HG02970 (cell line): ENCODE results near the gene TACC3.

Experiments used
- ATAC-seq: cut with Tn5 transposase; IDR thresholded peaks from one replicate; pipeline ENCODE4 v1.9.1; 2021; ENCODE audit warnings: mild to moderate bottlenecking, moderate library complexity, moderate number of reproducible peaks; ENCODE audit not compliant: unreplicated experiment, low FRiP score

TACC3 gene

DNA sequence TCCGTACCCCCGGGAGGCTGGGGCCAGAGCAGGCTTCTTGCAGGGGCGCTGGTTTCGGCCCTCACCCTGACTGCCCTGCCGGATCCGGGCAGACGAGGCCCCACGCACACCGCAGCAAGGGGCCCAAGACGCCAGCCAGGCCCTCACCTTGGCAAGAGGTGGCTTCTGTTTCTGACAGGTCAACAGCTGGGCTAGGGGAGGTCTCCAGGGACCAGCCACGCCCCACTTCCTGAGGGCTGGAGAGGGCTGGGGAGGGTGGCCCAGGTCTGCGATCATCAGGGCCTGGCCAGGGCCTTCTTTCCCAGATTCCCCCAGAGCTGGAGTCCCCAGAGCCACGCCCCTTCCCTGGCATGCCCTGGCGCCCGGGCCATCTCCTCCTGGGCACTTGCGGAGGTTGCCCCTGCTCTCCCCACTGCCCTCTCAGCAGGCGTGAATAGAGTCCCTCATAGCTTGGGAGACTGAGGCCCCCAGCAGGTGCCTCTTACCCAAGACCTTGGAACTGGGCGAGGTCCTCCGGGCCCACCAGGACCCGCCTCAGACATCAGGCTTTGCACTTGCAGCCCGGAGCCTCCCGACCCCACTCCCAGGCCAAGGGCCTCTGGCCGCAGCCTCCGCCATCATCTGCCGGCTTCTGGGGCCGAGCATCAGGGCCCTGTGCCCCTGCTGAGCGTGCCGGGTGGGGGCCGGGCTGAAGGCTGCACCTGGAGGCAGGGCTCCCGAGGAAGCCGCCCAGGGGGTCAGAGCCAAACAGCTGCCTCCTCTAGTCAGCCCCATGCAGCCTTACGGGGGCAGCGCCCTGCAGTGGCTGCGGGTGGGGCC is 65.4 kb downstream of the TACC3 start:
- no peak for ATAC-seq

- no peak for ATAC-seq
Observed at GRCh38 chr4:1787411-1788077, 66.2 kb downstream of the TACC3 start.

DNA sequence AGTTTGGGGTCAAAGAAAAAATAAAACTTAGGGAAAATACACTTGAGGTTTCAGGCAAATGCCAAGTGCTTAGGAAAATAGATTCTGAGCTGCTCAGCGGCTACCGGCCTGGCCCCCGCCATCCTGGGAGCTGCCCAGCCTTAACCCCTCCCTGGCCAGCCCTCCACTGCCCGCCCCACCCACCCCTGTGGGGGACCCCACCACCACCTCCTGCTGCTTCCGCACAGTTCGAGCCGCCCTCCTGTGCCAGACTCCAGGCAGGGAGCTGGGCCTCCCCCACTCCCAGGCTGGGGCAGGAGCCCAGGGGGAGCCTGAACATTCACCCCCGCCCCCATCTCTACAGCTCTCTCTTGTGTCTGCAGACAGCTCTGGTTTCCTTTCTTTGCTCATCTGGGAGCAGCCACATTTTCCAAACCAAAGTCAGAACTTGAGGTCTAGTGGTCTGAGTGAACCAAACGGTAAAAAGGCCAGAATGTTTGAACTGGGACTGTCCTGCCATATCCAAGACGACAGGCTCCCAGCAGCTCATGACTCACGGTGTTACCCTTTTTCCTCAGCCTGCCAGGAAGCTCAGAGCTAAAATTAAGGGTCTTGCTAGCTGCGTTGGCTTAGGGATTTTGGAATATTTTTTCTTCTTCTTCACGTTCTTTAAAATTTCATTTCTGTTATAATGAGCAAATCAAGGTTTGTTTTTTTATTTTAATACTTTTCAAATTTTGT is 67.1 kb downstream of the TACC3 start:
- ATAC-seq, result no peak

DNA sequence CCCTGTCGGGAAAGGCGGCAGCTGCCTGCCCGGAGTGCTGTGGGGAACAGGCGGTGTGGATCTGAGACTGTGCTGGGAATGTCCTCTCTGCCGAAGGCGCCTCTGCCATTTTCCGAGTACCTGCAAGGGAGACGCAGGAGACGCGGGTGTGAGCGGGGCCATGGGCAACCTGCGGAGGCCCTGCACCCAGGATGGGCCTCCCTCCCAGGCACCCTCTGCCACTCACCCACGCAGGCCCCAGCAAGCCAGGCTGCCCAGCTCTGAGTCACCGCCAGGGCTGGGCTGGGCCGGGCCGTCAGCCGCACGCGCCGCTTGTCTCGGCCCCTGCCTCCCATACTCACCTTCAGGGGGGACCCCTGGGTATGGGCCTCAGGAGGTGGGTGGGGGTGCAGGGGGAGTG is 68.2 kb downstream of the TACC3 start:
- ATAC-seq, result no peak

GRCh38 chr4:1790005-1790404 is 68.7 kb downstream of the TACC3 start:
- no peak for ATAC-seq

DNA sequence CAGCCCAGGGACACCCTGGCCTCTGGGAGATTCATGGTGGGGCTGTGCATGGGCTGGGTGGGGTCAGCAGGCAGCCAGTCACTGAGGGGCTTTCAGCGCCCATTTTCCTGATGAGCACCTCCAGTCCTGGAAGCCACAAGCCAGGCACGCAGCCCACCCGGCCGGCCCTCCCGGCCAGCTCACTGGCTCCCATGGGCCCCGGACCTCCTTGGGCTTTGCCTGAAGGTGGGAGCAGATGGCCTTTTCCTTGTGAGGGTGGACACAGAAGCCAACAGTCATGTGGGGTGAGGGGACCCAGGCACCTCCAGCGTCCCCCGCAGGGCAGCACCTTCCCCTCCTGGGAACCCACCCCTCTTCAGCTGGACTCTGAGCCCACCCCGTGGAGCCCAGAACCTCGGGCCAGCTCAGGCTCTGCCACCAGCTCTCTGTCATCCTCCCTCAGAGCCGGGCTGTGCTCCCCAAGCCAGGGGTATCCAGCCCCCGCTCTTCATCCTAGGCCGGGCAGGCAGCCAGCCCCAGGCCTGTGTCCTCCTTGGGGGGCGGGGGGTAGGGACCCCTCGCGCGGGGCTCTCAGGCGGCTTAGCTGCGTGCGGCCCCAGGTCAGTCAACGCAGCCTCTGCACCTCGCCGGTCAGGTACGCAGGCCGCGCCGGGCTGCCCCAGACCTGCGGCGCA is 71.0 kb downstream of the TACC3 start:
- ATAC-seq, result no peak

GRCh38 chr4:1792832-1793495 is 71.6 kb downstream of the TACC3 start, which contains the start of gene FGFR3:
Gene FGFR3, plus strand, starts transcription at chr4:1793293. Its CDS starts 642 bp downstream, at chr4:1793935.
- ATAC-seq, result no peak

GRCh38 chr4:1793496-1793840 is 72.1 kb downstream of the TACC3 start:
- ATAC-seq, result no peak

GRCh38 chr4:1793940-1794808 is 72.9 kb downstream of the TACC3 start:
- ATAC-seq, result no peak
